C4-2B (cell line): ENCODE measurements around the gene SLC28A3.

Experiments used
- CTCF ChIP-seq: fragments of 450-650 bp; conservative IDR thresholded peaks from 2 replicates; pipeline ENCODE4 v1.5.1; 2017; ENCODE audit warnings: mild to moderate bottlenecking
- ZFX ChIP-seq: fragments of 450-650 bp; IDR thresholded peaks from 2 replicates; pipeline ENCODE4 v1.6.1; 2017

- TF ChIP-seq CTCF (no peak), ZFX (no peak)
Observed at GRCh38 chr9:84385386-84386040, 45.0 kb upstream of the SLC28A3 start.
